Activated T-cell treated with anti-CD3 and anti-CD28 coated beads for 4 hours (primary cell): ENCODE data around the gene FBXO42.
"Not testable (repeated sequence)": the region's sequence is repeated elsewhere in the genome, so short reads cannot be mapped to it uniquely, and the experiment has no call there.

Source experiments
- DNase-seq: peaks from one replicate; pipeline ENCODE4 v3.0.0-alpha.2; 2020

Gene FBXO42

GRCh38 chr1:16371725-16372124 is 19.4 kb upstream of the FBXO42 start:
- DNase-seq = peak; percentile 9

DNA sequence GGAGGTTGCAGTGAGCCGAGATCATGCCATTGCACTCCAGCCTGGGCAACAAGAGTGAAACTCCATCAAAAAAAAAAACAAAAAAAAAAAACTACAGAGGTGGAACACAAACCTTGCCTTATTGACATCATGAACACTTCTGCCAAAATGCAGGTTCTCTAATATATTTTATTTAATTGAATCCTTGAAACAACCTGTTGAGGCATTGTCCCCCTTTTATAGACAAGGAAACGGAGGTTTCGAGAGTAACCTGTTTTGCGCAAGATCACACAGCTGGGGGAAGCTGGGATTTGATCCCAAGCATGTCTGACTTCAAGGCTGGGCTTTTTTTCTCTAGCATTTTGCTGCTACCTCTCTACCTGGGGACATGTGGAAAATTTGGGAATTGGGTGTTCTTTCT is 17.5 kb upstream of the FBXO42 start:
- DNase-seq = no peak

GRCh38 chr1:16367968-16368890 is 15.9 kb upstream of the FBXO42 start:
- no peak for DNase-seq

GRCh38 chr1:16367258-16367967 is 15.1 kb upstream of the FBXO42 start:
- DNase-seq = peak; percentile 85

GRCh38 chr1:16366722-16367257 is 14.5 kb upstream of the FBXO42 start, which contains the start of gene SZRD1:
TSS of gene SZRD1 (plus strand) at chr1:16367242. CDS start at chr1:16367258, 16 bp downstream.
- peak; percentile 91 for DNase-seq

GRCh38 chr1:16365146-16365498 is 12.8 kb upstream of the FBXO42 start:
- not testable (repeated sequence) for DNase-seq

DNA sequence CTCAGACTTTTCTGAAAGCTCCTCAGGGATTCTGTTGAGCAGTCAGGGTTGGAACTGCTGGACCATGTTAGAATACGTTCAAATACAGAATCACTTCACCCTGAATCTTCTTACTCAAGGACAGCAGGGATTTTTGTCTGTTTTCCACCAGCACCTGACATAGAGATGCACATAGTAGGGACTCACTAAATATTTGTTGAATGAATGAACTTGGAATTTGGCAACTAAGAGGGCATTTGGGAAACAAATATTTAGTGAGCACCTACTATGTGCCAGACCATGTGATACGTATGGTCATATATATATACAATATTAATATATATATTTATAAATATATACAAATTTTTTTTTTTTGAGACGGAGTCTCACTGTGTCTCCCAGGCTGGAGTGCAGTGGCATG is 4.6 kb upstream of the FBXO42 start:
- DNase-seq = no peak

DNA sequence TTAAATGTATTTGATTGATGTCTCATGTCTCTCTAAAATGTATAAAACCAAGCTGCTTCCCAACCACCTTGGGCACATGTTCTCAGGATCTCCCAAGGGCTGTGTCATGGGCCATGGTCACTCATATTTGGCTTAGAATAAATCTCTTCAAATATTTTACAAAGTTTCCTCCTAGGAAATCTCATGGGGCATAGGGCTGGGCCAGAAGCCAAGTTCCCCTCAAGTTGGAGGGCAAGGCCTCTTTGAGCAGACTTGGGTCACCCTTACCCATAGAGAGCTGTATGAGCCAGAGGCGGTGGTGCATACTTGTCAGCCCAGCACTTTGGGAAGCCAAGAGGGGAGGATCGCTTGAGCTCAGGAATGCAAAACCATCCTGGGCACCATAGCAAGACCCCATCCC is 2.3 kb upstream of the FBXO42 start:
- no peak for DNase-seq

DNA sequence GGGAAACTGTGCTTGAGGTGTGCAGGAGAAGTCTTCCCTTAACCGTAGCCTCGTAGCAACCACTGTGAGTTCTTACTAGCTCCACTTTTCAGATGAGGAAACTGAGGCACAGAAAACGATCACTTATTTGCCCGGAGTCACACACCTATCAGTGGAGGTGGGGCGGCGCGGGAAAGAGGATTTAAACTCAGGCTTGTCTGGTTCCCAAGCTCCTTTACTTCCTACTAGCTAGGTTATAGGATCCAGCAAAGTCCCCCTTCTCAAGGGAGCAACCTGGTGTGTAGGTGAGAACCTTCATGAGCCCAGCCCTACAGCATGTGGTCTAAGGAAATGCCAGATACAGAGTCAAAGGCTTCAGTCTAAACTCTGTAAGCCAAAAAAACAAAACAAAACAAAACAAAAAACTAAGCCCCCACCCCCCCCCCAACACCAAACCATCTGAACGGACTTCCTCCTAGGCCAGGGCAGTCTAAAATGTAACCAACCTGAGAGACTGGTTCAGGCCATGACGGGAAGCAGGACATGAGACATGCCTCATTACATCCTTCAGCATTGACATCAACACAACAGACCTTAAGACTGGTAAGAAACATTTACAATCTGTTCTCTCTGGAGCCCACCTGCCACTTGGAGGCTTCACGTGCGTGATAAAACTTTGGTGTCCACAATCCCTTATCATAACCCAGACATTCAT is 709 bp upstream of the FBXO42 start:
- DNase-seq = no peak

- no peak for DNase-seq
These were observed 755 bp downstream of the FBXO42 start for GRCh38 chr1:16351456-16351993.

GRCh38 chr1:16349847-16350406 is 2.4 kb downstream of the FBXO42 start:
- DNase-seq = no peak

GRCh38 chr1:16348414-16349182 is 3.7 kb downstream of the FBXO42 start:
- no peak for DNase-seq

DNA sequence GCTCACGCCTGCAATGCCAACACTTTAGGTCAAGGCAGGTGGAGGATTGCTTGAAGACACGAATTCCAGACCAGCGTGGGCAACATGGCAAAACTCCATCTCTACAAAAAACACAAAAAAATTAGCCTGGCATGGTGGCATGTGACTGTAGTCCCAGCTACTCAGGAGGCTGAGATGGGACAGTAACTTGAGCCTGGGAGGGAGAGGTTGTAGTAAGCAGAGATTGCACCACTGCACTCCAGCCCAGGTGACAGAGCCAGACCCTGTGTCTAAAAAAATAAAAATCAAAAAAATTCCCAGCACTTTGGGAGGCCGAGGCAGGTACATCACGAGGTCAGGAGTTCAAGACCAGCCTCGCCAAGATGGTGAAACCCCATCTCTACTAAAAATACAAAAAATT is 9.0 kb downstream of the FBXO42 start:
- not testable (repeated sequence) for DNase-seq

GRCh38 chr1:16342331-16343062 is 9.8 kb downstream of the FBXO42 start:
- DNase-seq = no peak

- DNase-seq = no peak
These were observed 11.6 kb downstream of the FBXO42 start for GRCh38 chr1:16340673-16341072.

GRCh38 chr1:16338961-16339360 is 13.3 kb downstream of the FBXO42 start:
- no peak for DNase-seq

DNA sequence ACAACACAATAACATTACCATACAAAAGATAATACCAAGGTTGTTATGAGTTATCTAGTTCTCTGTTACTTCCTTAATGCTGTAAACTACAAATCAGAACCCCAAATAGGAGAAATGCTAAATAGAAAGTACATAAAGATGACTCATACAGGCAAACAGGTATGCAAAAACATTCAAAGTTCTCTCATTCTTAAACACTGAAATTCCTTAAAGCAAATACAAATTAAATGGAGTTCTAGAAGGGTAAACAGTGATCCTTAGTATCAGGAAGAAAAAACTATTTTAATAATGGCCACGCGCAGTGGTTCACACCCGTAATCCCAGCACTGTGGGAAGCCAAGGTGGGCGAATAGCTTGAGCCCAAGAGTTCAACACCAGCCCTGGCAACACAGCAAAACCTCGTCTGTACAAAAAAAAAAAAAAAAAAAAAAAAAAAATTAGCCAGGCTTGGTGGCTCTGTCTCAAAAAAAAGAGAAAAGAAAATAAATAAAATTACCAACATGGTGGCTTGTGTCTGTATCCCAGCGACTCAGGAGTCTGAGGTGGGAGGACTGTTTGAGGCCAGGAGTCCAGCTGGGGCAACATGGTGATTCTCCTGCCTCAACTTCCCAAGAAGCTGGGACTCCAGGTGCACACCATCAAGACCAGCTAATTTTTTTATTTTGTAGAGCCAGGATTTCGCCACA is 17.5 kb downstream of the FBXO42 start:
- no peak for DNase-seq

DNA sequence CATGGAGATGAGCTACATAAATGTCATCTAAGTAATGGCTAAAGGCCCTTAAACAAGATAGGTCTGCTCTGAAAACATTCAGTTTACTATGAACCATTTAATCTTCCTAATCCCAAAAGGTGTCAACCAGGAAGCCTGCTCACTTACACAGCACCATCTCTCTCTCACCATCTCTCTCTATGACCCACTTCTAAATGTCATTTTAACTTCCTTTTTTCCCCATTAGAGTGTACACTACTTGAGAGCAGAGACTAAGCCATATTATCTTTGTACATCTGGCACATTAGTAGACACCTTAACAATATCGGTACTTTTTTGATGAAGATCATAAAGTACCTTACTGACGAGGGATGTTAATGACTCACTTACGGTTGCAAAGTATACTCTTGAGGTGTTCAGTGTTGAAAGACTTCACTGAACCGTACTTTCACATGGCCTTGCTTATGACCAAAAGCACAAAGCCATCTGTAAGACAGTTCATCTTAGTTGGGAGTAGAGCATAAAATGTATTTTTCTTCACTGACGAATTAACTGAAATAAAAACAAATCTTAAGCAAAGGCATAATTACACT is 25.4 kb downstream of the FBXO42 start:
- DNase-seq = no peak

- DNase-seq = no peak
These were observed 27.8 kb downstream of the FBXO42 start for GRCh38 chr1:16324456-16324890.
